ENCODE results near the gene LRP8. TPM values are rescaled to one million over a fixed set of nuclear protein-coding genes. Genes with fewer than 3 reads are reported as not detected.

The LRP8 gene
- total and polyA plus RNA-seq, 2 experiments from 2014 or later: 27.8 to 71.1 TPM

GRCh38 chr1:53307037-53307436 is 20.8 kb downstream of the LRP8 start:
- H4K20me1 ChIP-seq (replicated peaks; ENCODE audit: insufficient read depth): peaks cover 36% of the 10 kb centered on the region
- H3K4me1 Mint-ChIP-seq: peaks cover 75% of the 10 kb centered on the region
- no peaks in the 10 kb centered on the region for H3K9me2 ChIP-seq (ENCODE audit: insufficient read depth)
- peaks cover 63% of the 10 kb centered on the region for H3K36me3 Mint-ChIP-seq (ENCODE audit: low read depth)
- H3K4me1 ChIP-seq (ENCODE audit: insufficient read depth): peaks cover 10% of the 10 kb centered on the region; the same call in 1 of the 2 replicates
- peaks cover 34% of the 10 kb centered on the region for H3K27me3 Mint-ChIP-seq (ENCODE audit: insufficient read depth, low read depth, poor library complexity)
- DNase-seq (ENCODE audit: low spot score): no peak
- no peaks in the 10 kb centered on the region for H3F3A ChIP-seq (replicated peaks; ENCODE audit: low read depth)
- ATAC-seq: no peak
- no peaks in the 10 kb centered on the region for H3K9me3 Mint-ChIP-seq
- H3K27me3 ChIP-seq (ENCODE audit: insufficient read depth): no peaks in the 10 kb centered on the region
- H3K4me3 Mint-ChIP-seq: no peak overlapping the region; the same call in 2 of the 3 replicates
- no peak overlapping the region for H3K4me2 ChIP-seq
- no peak overlapping the region for H3K27ac ChIP-seq (ENCODE audit: low read depth)
- no peak overlapping the region for H3K4me3 ChIP-seq
- peaks cover 63% of the 10 kb centered on the region for H3K79me2 ChIP-seq (replicated peaks; ENCODE audit: insufficient read depth)
- peaks cover 7% of the 10 kb centered on the region; the same call in 1 of the 2 replicates for H3K36me3 ChIP-seq (ENCODE audit: insufficient read depth)
- TF ChIP-seq NANOG (IDR thresholded peaks at IDR 0.05; ENCODE audit: borderline replicate concordance) (no peak), REST (IDR thresholded peaks at IDR 0.05; ENCODE audit: unreplicated experiment) (no peak), CTCF (conservative IDR thresholded peaks at IDR 0.05; ENCODE audit: low read depth in 2 of 2) (no peak), CREB1 (CRISPR knock-in tag; IDR thresholded peaks at IDR 0.05; ENCODE audit: low read depth) (no peak), POLR2AphosphoS5 (IDR thresholded peaks at IDR 0.05; ENCODE audit: low read depth) (no peak), EZH2phosphoT487 (IDR thresholded peaks at IDR 0.05; ENCODE audit: unreplicated experiment) (no peak), ZNF114 (CRISPR knock-in tag; IDR thresholded peaks at IDR 0.05) (no peak), JUNB (IDR thresholded peaks at IDR 0.05; ENCODE audit: unreplicated experiment) (no peak), ZNF462 (CRISPR knock-in tag; IDR thresholded peaks at IDR 0.05) (no peak), ETS1 (IDR thresholded peaks at IDR 0.05) (no peak), STAT1 (IDR thresholded peaks at IDR 0.05; ENCODE audit: unreplicated experiment) (no peak), EZH2 (IDR thresholded peaks at IDR 0.05; ENCODE audit: low read depth, unreplicated experiment) (no peak), ZNF331 (CRISPR knock-in tag; IDR thresholded peaks at IDR 0.05; ENCODE audit: low read depth) (no peak)
- H3K27ac Mint-ChIP-seq: peak overlapping the region; percentile 42
- no peak overlapping the region for H2AFZ ChIP-seq
